CD4-positive, alpha-beta T cell treated with Interleukin-6 at 100 ng/mL for 8 hours (primary cell): ENCODE measurements around the gene IL4I1.

Source experiments
- DNase-seq: peaks from one replicate; pipeline ENCODE4 v3.0.0-alpha.2; 2020; ENCODE audit warnings: mixed read lengths, low spot score

The IL4I1 gene

GRCh38 chr19:49851456-49852259 lies 45.0 kb downstream of the IL4I1 start:
- peak; percentile 20 for DNase-seq

- peak; percentile 84 for DNase-seq
Observed at GRCh38 chr19:49850487-49851342, 46.0 kb downstream of the IL4I1 start, which contains the start of gene PTOV1. Gene PTOV1 (plus strand): TSS chr19:49851159.

- DNase-seq = no peak
Observed at GRCh38 chr19:49850221-49850486, 46.5 kb downstream of the IL4I1 start.

- no peak for DNase-seq
Observed at GRCh38 chr19:49849433-49850220, 47.1 kb downstream of the IL4I1 start.

GRCh38 chr19:49848938-49849337 lies 47.7 kb downstream of the IL4I1 start:
- DNase-seq = no peak

GRCh38 chr19:49847731-49848696 lies 48.7 kb downstream of the IL4I1 start:
- peak; percentile 39 for DNase-seq

- no peak for DNase-seq
Observed at GRCh38 chr19:49846408-49846807, 50.3 kb downstream of the IL4I1 start.

- no peak for DNase-seq
Observed at GRCh38 chr19:49845414-49845813, 51.3 kb downstream of the IL4I1 start.

GRCh38 chr19:49844138-49845095 lies 52.3 kb downstream of the IL4I1 start:
- DNase-seq = no peak

- no peak for DNase-seq
Observed at GRCh38 chr19:49843265-49843664, 53.4 kb downstream of the IL4I1 start.

GRCh38 chr19:49840736-49841249 lies 55.9 kb downstream of the IL4I1 start:
- no peak for DNase-seq

GRCh38 chr19:49840321-49840720 lies 56.4 kb downstream of the IL4I1 start:
- no peak for DNase-seq

- no peak for DNase-seq
Observed at GRCh38 chr19:49839713-49840112, 57.0 kb downstream of the IL4I1 start.
